Pancreas (tissue), 10 donors: ENCODE results near the gene ALDOA. TPM values are rescaled to one million over a fixed set of nuclear protein-coding genes. Genes with fewer than 3 reads are reported as not detected.
"Not testable (repeated sequence)": the region's sequence is repeated elsewhere in the genome, so short reads cannot be mapped to it uniquely, and the experiment has no call there.

Experiments used
- ATAC-seq, 4 donors: fragments of 200-7000 bp; cut with Tn5 transposase; one replicate each; pipeline versions ENCODE4 v1.8.0 to v1.9.1; 2020; ENCODE audit warnings: mild to moderate bottlenecking in 4 of 4, moderate library complexity in 4 of 4
- DNase-seq, 6 donors: peaks; one replicate each; pipeline ENCODE4 v3.0.0-alpha.2; 2020
- FAIRE-seq: peaks from 2 replicates; lab custom pipeline; 2012; peaks lifted over from hg19 to GRCh38; lab: Jason Lieb, UNC
- H3K27ac ChIP-seq, 4 donors: fragments of 200-600 bp; sonication (generic); 1 replicate in 3 of 4; 2 replicates in 1 of 4; pipeline versions ENCODE4 v1.5.0 to v1.8.0; 2020
- H3K27me3 ChIP-seq, 4 donors: fragments of 200-600 bp; one replicate each; pipeline ENCODE4 v1.8.0; 2021
- H3K36me3 ChIP-seq, 3 donors: fragments of 200-600 bp; sonication (generic) in 1 of 3; one replicate each; pipeline versions ENCODE4 v1.5.0 to v1.8.0; 2020 to 2021
- H3K4me1 ChIP-seq, 3 donors: fragments of 200-600 bp; one replicate each; pipeline ENCODE4 v1.8.0; 2021
- H3K4me3 ChIP-seq, 4 donors: fragments of 200-600 bp; sonication (generic) in 2 of 4; one replicate each; pipeline versions ENCODE4 v1.5.0 to v1.8.0; 2020 to 2021
- H3K9me3 ChIP-seq, 4 donors: fragments of 200-600 bp; one replicate each; pipeline ENCODE4 v1.8.0; 2021
- CTCF ChIP-seq, 4 donors: fragments of 200-600 bp; sonication (generic) in 3 of 4; IDR thresholded peaks; one replicate each; pipeline versions ENCODE4 v1.5.0 to v1.8.0; 2021; ENCODE audit warnings: antibody characterized with exemption in 4 of 4
- WGBS, 2 donors: extraction: QIAGEN DNeasy Blood & Tissue Kit; methylation state at CpG; one replicate each; pipeline ENCODE4 v1.1.7; 2013; 5-methylcytosine and 5-hydroxymethylcytosine counted together
- intact Hi-C, 3 donors: fragments of 100-400 bp; cut with DNase I; formaldehyde crosslinking; loops; one replicate each; pipeline versions ENCODE4 v1.11.1 to v1.14.2; 2022
- polyA plus RNA-seq, 2 donors: library from polyadenylated mRNA; stranded (reverse); fragments of 200-250 nt; gene quantifications; one replicate each; pipeline ENCODE4 v1.2.3, GENCODE V29; 2013
- total RNA-seq, 6 donors: library from RNA; stranded (reverse); fragmentation: NEBNext Ultra II Directional in 4 of 6; extraction: Animal tissue kit (Norgen Biotek cat#: 25700) in 4 of 6; gene quantifications; one replicate each; pipeline versions ENCODE4 v1.2.1 to v1.2.4, GENCODE V29; 2021 to 2023
- donor health status: healthy with polysubstance abuse.
- donor health status: DM: no; HTN: no; CAD: no; lungs with moderate emphysema.
- donor health status: DM: no; HTN: no; CAD: no.
- donor health status: control.
- donor health status: control.
- donor health status: Bipolar disorder and iron deficiency.
- donor health status: DM: yes; HTN: yes; CAD: no.
- donor health status: DM: no; HTN: no; CAD: no.
- donor health status: DM: no; HTN: no; CAD: no.
- donor health status: DM: yes; HTN: yes; CAD: no.

Gene ALDOA
- total and polyA plus RNA-seq, 8 donors: 234 to 425 (median 327) TPM

- 62 to 67% methylated on average over 5 of the region's 5 CpGs for WGBS, 2 donors
- TF ChIP-seq CTCF (IDR thresholded peaks at IDR 0.05): no peak
- H3K36me3 ChIP-seq: no peaks in the 10 kb centered on the region
Observed at GRCh38 chr16:30040221-30040620, 25.3 kb upstream of the ALDOA start.

GRCh38 chr16:30040690-30041089, 24.9 kb upstream of the ALDOA start:
- 77 to 82% methylated on average over 5 of the region's 5 CpGs for WGBS, 2 donors
- FAIRE-seq, H3K27me3 ChIP-seq, intact Hi-C loops, DNase-seq, H3K4me3 ChIP-seq, H3K9me3 ChIP-seq, ATAC-seq, H3K4me1 ChIP-seq, H3K36me3 ChIP-seq, H3K27ac ChIP-seq: not testable (repeated sequence)

More at GRCh38 chr16:30040221-30040620, 25.3 kb upstream of the ALDOA start:
- no peak overlapping the region for H3K4me3 ChIP-seq
- H3K9me3 ChIP-seq: no peaks in the 10 kb centered on the region
- no peaks in the 10 kb centered on the region for H3K27me3 ChIP-seq
- FAIRE-seq (no peak), DNase-seq (no peak), ATAC-seq (no peak)
- intact Hi-C loops: no loop called here
- no peak overlapping the region for H3K27ac ChIP-seq
- no peaks in the 10 kb centered on the region for H3K4me1 ChIP-seq

- WGBS, 2 donors: 10 to 11% methylated on average over 5 of the region's 5 CpGs
- Histone ChIP-seq H3K27me3 (no peaks in the 10 kb centered on the region), H3K9me3 (no peaks in the 10 kb centered on the region), H3K4me3 (no peak overlapping the region), H3K36me3 (no peaks in the 10 kb centered on the region), H3K27ac (no peak overlapping the region), H3K4me1 (no peaks in the 10 kb centered on the region)
- DNase-seq (no peak), FAIRE-seq (no peak), ATAC-seq (peak in 3 of 4 donors; percentile 54 to 62 (median 59))
- intact Hi-C loops: no loop called here
- peak in 3 of 4 donors; percentile 25 to 35 (median 33) for TF ChIP-seq CTCF (IDR thresholded peaks at IDR 0.05)
Observed at GRCh38 chr16:30041841-30042240, 23.7 kb upstream of the ALDOA start.

GRCh38 chr16:30046178-30046577, 19.4 kb upstream of the ALDOA start:
- H3K9me3 ChIP-seq: no peaks in the 10 kb centered on the region
- no peaks in the 10 kb centered on the region for H3K27me3 ChIP-seq
- no peak overlapping the region for H3K4me3 ChIP-seq
- no peaks in the 10 kb centered on the region for H3K4me1 ChIP-seq
- H3K27ac ChIP-seq: no peak overlapping the region
- DNase-seq (no peak), ATAC-seq (no peak), FAIRE-seq (no peak)
- H3K36me3 ChIP-seq: no peaks in the 10 kb centered on the region
- 44 to 49% methylated on average over 8 of the region's 8 CpGs for WGBS, 2 donors
- no peak for TF ChIP-seq CTCF (IDR thresholded peaks at IDR 0.05)
- intact Hi-C loops: no loop called here

- ATAC-seq: no peak
- intact Hi-C loops: no loop called here
- TF ChIP-seq CTCF (IDR thresholded peaks at IDR 0.05): no peak
Observed at GRCh38 chr16:30046588-30046987, 19.0 kb upstream of the ALDOA start.

More at GRCh38 chr16:30046588-30046987, 19.0 kb upstream of the ALDOA start:
- H3K4me1 ChIP-seq: no peaks in the 10 kb centered on the region
- WGBS, 2 donors: 83 to 93% methylated on average over 1 of the region's 1 CpG
- DNase-seq (no peak), FAIRE-seq (no peak)
- no peak overlapping the region for H3K27ac ChIP-seq
- no peak overlapping the region for H3K4me3 ChIP-seq
- no peaks in the 10 kb centered on the region for H3K27me3 ChIP-seq
- H3K36me3 ChIP-seq: no peaks in the 10 kb centered on the region
- no peaks in the 10 kb centered on the region for H3K9me3 ChIP-seq
